Measurements from ENCODE around the gene COQ10B.
"Not testable (repeated sequence)": the region's sequence is repeated elsewhere in the genome, so short reads cannot be mapped to it uniquely, and the experiment has no call there.

The COQ10B gene

GRCh38 chr2:197453123-197453913, at the start of gene COQ10B:
TSS of gene COQ10B (plus strand) at chr2:197453552. CDS start at chr2:197453561, 9 bp downstream.
- peak; percentile 99 for DNase-seq

DNA sequence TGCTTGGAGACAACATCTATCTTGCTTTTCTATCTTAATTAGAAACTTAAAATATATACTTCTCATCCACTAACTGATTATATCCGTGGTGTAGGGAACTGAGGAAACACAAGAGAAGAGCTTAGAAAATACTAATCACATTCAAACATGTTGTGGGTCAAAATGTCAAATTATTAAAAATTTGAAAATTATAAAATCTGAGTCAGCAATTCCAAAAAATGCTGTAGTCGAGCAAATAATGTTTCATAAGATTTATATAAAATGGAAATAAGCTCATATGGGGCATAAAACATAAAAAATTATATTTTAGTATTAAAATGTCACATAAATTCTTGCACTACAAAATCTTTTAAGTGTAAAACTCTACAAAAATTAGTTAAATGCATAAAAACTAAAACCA, 47.8 kb upstream of the COQ10B start:
- no peak for DNase-seq

DNA sequence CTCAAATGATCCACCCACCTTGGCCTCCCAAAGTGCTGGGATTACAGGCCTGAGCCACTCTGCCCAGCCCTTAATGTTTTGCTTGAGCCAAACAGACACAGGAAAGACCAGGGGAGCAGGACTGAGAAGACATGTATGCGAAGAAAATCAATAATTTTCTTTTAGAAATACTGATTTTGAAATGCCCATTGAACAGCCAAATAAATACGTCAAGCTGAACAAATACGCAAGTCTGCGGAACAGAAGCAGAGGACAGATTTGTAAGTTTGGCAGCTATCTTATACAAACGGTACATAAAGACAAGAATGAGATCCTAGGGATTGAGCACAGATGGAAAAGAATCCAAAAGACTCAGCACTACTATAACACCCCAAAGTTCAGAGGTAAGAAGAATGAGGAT, 39.3 kb upstream of the COQ10B start:
- no peak for DNase-seq

- no peak for DNase-seq
These were observed 38.8 kb upstream of the COQ10B start for GRCh38 chr2:197414515-197414914.

- DNase-seq, result no peak
These were observed 37.1 kb upstream of the COQ10B start for GRCh38 chr2:197416268-197416667.

- DNase-seq, result no peak
These were observed 33.9 kb upstream of the COQ10B start for GRCh38 chr2:197419438-197419837.

DNA sequence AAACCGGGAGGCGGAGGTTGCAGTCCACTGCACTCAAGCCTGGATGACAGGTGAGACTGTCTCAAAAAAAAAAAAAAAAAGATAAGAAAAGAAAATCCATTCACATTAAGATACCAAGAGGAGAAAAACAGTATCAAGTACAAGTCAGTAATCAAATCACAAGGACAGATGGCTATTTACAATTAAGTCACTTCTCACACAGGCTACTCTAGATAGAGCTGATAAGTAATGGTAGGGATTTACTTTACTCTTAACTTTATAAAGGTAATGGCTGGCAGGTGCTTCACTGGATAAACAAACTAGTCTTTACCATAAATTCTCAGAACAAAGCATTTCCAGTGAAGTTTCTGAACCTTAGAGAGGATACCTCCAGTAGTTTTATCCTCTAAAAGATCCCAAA, 30.0 kb upstream of the COQ10B start:
- DNase-seq, result no peak

- no peak for DNase-seq
These were observed 27.8 kb upstream of the COQ10B start for GRCh38 chr2:197425550-197425949.

- no peak for DNase-seq
These were observed 26.4 kb upstream of the COQ10B start for GRCh38 chr2:197426723-197427603.

GRCh38 chr2:197427986-197428385, 25.4 kb upstream of the COQ10B start:
- no peak for DNase-seq

GRCh38 chr2:197431858-197432257, 21.5 kb upstream of the COQ10B start:
- DNase-seq, result no peak

- DNase-seq, result not testable (repeated sequence)
These were observed 20.8 kb upstream of the COQ10B start for GRCh38 chr2:197432527-197432926.

GRCh38 chr2:197433780-197434438, 19.4 kb upstream of the COQ10B start:
- no peak for DNase-seq

- DNase-seq, result peak; percentile 99
These were observed 18.5 kb upstream of the COQ10B start, which contains the start of gene SF3B1 for GRCh38 chr2:197434541-197435513. TSS of gene SF3B1 (minus strand) at chr2:197435028. CDS start at chr2:197434999, 29 bp downstream.

GRCh38 chr2:197435598-197436420, 17.5 kb upstream of the COQ10B start:
- no peak for DNase-seq

- DNase-seq, result no peak
These were observed 16.0 kb upstream of the COQ10B start for GRCh38 chr2:197437380-197437779.

- DNase-seq, result no peak
These were observed 10.5 kb upstream of the COQ10B start for GRCh38 chr2:197442857-197443256.

DNA sequence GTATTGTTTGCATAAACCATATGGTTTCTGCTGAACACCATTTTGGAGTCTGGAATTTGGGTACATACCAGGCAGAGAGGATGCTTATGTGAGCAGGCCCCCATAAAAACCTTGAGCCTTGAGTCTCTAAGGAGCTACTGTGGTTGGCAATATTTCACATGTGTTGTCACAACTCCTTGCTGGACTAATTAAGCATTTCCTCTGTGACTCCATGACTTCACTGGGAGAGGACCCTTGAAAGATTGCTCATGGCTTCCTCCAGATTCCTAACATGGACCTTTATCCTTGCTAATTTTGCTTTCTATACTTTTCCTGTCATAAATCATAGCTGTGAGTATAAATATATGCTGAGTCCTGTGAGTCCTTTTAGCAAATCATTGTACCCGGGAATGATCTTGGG, 7.6 kb upstream of the COQ10B start:
- no peak for DNase-seq

GRCh38 chr2:197446844-197447243, 6.5 kb upstream of the COQ10B start:
- no peak for DNase-seq

DNA sequence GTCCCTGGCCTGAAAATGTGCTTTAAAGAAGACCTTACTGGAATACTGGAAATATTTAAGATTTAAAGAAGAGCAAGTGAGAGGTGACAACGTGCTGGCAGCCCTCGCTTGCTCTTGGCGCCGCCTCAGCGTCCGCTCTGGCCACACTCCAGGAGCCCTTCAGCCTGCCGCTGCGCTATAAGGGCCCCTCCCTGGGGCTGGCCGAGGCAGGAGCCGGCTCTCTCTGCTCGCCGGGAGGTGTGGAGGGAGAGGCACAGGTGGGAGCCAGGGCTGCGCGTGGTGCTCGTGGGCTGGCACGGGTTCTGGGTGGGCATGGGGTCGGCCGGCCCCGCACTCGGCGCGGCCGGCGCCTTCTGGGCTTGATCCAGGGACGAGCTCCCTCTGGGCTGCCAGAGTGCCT, 2.9 kb upstream of the COQ10B start:
- DNase-seq, result no peak

- DNase-seq, result not testable (repeated sequence)
These were observed 2.4 kb upstream of the COQ10B start for GRCh38 chr2:197450935-197451358.
